ENCODE measurements around the gene FBXL15.
A peak's percentile ranks its signal among the peaks of the same experiment; 100 is the strongest.

Gene FBXL15

DNA sequence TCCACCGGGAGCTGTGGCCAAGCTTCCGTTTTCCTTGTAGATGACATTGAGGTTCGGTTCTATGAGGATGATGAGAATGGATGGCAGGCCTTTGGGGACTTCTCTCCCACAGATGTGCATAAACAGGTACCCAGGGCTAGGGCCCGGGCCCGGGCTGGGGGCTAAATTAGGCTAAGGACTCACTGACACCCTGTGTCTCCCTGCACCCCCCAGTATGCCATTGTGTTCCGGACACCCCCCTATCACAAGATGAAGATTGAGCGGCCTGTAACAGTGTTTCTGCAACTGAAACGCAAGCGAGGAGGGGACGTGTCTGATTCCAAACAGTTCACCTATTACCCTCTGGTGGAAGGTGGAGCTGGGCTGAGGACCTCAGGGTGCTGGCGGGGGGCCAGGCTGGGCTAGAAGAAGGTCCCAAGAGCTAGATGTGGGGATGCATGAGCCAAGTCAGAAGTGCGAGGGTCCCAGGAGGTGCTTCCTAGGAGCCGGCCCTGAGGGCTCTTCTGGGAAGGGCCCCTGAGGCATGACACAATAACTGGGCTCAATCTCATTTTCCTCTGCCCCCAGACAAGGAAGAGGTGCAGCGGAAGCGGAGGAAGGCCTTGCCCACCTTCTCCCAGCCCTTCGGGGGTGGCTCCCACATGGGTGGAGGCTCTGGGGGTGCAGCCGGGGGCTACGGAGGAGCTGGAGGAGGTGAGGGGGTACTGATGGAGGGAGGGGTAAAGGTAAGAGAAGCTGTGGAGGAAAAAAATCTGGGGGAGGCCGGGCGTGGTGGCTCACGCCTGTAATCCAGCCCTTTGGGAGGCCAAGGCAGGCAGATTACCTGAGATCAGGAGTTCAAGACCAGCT, 22.2 kb upstream of the FBXL15 start:
- DNase-seq, result no peak

DNA sequence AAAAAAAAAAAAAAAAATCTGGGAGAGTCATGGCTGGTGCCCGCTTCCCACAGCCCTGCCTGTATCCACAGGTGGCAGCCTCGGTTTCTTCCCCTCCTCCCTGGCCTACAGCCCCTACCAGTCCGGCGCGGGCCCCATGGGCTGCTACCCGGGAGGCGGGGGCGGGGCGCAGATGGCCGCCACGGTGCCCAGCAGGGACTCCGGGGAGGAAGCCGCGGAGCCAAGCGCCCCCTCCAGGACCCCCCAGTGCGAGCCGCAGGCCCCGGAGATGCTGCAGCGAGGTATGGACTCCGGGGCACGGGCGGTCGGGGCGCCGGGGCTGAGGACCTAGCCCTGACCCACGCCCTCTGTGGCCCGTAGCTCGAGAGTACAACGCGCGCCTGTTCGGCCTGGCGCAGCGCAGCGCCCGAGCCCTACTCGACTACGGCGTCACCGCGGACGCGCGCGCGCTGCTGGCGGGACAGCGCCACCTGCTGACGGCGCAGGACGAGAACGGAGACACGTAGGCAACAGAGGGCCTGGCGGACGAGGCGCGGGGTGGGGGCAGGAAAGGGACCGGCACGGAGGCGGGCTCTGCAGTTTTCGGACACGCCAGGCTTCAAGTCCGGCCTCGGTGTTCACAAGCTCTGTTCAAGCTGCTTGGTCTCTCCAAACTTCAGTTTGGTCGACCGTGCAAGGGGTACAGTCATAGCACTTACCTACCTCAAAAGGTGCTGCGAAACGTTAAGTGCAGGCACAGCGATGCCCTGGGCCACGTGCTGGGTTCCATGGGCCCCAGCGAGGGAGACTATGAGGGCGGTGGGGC, 21.2 kb upstream of the FBXL15 start:
- DNase-seq, result peak; percentile 52

DNA sequence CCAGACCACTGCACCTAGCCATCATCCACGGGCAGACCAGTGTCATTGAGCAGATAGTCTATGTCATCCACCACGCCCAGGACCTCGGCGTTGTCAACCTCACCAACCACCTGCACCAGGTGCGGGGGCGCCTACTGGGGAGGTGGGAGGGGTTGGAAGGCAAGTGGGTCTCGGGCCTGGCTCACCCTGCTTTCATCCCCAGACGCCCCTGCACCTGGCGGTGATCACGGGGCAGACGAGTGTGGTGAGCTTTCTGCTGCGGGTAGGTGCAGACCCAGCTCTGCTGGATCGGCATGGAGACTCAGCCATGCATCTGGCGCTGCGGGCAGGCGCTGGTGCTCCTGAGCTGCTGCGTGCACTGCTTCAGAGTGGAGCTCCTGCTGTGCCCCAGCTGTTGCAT, 20.6 kb upstream of the FBXL15 start:
- DNase-seq, result no peak

DNA sequence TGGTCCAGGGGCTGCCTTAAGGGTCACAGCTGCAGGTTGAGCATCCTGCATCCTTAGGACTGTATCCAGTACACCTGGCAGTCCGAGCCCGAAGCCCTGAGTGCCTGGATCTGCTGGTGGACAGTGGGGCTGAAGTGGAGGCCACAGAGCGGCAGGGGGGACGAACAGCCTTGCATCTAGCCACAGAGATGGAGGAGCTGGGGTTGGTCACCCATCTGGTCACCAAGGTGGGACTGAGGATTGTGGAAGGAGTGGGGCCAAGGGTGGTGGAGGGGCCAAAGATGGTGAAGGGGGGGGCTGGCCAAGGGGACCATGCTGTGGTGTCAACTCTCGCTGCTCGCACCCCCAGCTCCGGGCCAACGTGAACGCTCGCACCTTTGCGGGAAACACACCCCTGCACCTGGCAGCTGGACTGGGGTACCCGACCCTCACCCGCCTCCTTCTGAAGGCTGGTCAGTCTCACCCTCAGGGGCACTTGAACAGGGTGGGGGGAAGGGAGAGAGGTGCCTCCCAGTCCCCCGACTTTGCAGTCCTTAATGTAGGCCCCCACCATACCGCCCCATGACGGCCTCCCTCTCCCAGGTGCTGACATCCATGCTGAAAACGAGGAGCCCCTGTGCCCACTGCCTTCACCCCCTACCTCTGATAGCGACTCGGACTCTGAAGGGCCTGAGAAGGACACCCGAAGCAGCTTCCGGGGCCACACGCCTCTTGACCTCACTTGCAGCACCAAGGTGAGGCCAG, 19.9 kb upstream of the FBXL15 start:
- no peak for DNase-seq

DNA sequence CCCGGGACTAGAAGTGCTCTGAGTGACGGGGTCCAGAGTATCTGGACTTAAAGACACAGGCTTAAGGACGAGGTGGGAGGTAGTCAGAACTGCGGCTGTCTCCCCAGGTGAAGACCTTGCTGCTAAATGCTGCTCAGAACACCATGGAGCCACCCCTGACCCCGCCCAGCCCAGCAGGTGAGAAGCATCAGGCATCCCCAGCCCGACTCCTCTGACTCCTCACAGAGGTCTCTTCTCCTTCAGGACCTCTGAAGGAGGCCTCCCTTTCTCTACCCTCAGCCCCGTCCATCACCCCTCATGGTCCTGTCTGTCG, 19.3 kb upstream of the FBXL15 start:
- DNase-seq, result no peak

DNA sequence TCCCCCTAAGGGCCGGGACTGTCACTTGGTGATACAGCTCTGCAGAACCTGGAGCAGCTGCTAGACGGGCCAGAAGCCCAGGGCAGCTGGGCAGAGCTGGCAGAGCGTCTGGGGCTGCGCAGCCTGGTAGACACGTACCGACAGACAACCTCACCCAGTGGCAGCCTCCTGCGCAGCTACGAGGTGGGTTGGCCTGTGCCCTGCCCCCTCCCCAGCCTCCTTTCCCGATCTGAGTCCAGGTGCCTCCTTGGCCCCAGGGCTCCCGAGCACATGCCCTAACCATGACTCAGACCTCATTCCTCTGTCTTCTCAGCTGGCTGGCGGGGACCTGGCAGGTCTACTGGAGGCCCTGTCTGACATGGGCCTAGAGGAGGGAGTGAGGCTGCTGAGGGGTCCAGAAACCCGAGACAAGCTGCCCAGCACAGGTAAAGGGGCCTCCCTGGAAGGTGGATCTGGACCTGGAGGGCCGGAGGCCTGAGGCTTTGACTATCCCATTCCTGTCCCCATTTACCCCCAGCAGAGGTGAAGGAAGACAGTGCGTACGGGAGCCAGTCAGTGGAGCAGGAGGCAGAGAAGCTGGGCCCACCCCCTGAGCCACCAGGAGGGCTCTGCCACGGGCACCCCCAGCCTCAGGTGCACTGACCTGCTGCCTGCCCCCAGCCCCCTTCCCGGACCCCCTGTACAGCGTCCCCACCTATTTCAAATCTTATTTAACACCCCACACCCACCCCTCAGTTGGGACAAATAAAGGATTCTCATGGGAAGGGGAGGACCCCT, 18.7 kb upstream of the FBXL15 start:
- DNase-seq, result no peak

DNA sequence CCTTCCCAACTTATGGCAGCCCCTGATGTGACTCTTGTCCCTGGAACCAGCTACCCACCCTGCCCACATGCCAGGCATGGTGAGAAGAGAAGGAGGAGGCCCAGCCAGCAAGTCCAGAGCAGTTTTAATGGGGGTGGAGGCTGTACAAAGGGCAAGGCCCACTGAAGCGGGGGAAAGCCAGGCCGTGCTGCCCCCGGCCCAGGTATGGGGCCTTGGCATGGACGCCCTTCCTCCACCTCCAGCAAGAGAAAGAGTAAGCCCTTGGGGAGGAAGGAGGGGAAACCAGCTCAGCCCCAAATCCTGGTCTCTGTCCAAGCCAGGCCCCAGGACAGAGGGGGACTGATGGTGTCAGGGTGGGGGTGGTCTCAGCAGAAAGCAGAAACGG, 18.1 kb upstream of the FBXL15 start:
- DNase-seq, result no peak

DNA sequence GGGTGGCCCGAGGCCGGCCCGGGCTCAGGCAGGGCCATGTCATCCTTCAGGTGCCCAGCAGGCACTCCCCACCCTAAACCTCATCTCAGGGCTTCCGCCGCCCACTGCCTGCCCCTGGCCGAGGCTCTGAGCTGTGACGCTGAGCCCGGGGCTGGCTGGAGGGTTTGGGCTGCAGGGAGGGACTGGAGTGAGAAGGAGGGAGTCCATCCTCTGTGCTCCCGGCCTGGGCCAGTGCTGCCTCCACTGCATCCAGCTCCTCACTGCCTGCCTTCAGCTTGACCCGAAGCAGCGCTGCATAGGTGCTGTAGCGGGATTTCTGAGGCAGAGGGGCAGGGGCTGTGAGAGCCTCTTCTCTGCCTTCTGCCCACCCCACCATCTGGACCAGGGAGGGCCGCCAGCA, 17.5 kb upstream of the FBXL15 start:
- no peak for DNase-seq

DNA sequence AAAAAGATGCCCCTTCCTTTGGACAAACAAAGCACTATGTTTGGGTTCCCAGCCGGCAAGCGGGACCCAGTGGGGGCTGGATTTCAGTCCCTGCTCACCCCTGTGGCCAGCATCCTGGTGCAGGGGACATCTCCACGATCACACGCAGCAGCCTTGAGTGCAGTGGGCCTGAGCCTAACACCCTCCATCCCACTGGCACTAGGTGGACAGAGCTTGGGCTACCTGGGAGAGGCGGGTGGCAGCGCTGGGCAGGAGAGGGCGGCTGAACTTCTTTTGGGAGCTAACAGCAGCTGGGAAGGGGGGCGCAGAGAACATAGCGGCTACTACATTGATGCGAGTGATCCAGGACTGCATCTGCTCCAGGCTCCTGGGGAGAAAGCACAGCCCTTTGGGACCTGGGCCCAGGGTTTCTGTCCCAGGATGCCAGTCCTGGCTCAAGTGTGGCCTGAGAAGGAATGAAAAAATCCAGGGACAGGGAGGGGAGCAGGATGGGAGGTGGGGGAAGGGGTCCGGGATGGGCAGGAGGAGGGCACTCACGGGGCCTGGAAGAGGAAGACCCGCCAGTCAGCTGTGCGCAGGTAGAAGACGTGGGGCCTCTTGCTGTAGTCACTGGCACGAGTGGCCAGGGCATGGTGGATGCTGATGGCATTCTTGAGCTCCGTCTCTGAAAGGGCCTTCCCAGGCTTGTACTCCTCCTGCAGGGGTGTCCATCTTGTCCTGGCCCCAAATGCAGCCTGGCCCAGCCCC, 16.1 kb upstream of the FBXL15 start:
- DNase-seq, result no peak

DNA sequence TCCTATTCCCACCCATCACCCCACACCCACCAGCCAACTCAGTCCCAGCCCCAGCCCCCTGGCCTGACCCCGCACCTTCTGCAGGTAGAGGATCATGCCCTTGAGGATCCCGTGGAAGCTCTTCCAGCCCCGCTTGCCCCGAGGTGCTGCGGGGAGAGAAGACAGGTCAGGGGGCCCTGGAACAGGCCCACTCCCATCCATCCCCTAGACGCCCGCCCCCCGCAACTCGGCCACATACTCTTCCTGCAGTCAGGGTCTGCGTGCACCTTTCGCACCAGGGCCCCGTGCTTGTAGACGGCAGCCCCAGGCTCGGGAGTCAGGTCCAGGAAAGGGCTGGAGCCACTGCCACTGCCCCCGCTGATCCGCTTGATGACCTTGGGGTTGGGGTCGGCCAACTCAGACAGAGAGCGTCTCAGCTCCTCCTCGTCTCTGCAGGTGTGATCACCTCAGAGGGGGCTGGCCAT, 15.5 kb upstream of the FBXL15 start:
- no peak for DNase-seq

DNA sequence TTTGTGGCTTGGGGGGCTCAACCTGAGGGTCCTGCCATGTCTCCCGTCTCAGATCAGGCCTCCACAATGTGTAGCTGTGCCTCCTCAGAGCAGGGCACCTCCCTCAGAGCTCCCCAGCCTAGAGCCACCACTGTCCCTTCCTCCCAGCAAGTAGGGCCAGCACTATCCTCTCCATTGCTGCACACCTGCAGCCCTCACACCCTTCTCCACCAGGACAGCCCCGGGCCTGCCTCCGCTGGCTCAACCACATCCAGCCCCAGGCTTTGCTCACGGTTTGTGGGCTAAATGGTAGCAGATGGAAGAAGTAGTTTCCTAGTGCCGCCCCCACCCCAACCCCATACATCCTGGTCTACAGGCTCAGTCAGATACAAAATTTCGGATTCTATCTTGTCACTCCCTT, 15.0 kb upstream of the FBXL15 start:
- DNase-seq, result no peak

DNA sequence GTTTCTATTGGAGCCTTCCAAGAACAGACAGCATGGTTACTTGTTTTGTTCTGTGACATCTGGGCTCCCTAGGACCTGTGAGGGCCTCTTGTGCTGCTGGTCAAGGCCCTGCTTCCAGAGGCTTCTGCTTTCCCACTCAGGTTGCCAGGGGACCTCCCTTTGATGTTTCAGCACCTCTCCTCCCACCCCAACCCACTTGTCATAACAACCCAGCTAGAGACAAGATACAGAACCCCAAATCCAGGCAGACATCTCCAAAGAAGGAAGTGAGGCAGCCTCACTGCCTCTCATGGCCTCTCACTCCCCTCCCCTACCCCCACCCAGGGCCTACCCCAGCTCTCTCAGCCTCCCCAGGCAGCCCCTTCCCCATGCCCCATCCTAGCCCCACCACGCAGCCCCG, 13.8 kb upstream of the FBXL15 start:
- no peak for DNase-seq

DNA sequence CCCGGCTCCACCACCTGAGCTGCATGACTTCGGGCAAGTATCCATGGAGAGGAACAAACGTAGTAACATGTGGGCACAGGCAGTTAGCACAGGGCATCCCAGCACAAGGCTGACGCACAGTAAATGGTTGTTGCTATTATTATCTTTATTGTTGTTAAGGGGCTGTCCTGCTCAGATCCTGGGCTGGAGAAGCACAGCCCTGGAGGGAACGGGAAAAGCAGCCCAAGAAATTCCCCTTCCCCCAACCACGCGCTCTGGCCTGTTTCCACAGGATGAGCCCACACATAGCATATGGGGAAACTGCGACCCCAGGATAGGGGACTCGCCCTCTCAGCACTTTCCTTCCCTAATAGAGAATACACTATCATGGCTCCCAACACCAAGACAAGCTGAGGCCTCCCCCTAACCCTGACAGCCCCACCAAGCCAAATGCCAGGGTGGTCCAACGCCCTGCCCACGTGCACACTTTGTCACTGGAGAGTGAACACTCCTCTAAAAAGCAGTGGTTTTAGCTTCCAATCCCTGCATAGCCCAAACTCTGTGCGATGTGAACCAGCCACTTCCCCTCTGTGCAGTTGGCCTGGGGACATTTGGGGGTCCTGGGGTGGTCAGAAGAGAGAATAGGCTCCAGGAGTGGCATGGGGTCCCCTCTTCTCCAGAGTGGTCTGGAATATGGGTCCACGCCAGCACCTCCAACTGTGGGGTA, 13.1 kb upstream of the FBXL15 start:
- no peak for DNase-seq

DNA sequence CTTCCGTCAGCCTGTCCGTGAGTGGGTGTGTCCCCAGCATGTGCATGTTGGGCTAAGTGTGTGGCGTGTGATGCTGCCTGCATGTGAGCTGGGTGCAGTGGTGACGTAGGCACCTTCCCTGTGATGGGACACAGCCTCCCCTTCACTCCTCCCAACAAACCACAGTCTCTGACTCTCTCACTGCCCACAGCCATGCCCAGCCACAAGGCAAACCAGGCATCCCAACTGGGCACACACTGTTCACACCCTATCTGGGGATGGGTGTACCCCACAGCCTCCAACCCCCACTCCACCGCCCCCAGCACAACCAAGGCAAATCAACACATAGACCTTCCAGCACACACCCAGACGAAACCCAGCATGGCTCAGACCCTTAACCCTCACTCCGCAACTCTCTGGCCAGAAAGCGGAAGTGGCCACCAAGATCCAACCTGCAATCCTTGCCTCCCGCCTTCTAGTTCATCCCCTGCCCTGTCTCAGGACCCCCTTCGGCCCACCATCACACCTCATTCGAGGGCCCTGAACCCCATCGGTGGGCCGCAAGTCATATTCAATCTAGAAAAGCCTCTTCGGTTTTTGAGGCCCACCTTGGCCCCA, 12.4 kb upstream of the FBXL15 start:
- DNase-seq, result no peak

DNA sequence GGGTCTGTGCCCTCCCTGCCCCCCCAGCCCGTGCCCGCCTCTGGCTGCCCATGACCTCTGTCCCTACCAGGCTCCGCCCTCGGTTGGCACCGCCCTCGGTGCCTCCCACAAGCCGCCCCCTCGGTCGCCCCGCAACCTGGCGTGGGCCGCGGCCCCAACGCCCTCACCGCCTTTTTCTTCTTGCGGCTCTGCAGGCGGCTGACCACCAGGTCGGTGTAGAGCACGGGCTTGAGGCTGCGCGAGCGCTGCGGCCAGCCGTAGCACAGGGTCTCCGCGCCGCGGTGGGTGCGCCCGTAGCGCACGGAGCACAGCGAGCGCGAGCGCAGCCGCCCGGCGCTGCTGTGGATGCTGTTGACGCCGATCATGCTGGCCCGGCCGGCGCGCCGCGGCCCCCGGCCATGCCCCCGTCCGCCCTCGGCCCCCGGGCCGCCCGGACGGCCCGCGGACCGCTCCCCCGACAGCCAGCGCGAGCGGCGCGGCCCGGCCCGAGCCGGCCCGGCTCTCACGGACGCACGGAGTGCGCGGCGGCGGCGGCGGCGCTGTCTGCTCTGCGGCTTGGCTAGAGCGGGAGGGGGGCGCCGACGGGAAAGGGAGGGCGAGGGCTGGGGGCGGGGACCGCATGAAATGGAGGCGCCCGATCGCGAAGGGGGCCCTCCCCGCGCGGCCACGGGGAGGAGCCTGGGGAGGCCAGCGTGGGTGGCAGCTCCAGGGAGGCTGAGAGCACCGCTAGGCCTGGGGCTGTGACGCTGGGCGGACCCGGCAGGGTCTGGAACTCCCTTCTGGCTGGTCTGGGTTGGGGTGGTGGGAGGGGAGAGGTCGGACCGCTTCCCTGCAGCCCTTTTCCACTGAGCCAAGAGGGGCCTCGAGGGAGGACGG, 11.7 kb upstream of the FBXL15 start:
- DNase-seq, result no peak

DNA sequence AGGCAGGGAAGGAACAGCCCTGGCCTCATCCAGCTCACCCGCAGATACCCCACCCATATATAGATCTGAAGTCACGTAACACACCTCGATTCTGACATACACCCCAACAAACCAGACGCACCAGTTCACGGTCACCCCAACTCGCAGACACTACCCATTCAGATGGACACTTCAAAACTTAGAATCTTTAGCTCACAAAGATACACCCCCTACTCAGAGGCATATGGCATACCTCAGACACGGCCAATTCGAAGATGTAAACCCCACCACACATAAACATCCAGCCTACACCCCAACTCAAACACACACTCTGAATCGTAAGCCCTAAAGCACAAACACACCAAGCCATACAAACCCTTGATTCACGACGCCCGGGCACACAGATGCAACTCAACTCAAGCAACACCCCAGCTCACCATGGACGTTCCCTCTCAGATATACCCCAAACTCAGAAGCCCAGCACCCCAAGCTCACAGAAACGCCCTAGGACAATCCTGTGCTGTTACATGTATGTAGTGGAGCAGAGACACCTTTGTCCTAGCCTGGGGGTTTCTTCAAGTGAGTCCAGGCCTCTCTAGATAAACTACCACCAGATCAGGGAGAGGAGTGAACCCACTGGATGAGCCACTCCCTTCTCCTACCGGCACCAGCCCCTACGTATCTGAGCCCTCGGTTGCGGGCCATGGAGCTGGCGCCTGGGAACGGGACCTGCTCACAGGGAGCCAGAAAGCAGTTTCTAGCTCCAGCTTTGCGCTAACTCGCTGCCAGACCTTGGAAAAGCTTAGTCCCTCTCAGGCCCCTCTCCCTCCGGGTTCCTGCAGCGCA, 10.8 kb upstream of the FBXL15 start:
- no peak for DNase-seq

DNA sequence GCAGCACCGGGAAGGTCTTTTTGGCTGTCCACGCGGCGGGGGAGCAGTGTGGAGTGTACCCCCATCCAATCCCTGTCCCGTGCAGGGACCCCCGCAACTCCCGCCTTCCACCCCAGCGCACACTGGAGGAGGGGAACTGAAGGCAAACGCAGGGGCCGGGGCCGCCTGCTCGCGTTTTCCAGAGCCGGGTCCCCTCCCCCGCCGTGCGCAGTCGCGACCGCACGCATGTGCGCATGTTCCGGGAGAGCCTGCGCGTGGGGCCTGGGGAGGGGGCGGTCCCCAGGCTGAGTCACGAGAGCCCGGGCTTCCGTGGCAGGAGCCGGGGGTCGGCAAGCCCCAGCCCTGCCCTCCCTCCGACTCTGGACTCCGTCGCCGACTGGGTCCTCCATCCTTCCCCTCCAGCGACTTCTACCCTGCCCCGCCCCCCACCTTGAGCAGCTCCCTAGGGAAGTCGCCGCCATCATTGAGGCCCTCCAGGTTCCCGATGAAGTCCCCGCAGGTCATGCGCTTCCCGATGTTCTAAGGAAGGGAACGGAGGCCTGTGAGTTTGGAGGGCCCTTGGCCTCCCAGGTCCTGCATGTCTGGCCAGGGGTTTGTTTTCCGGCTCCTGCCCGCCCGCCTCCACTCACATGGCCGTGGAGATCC, 10.1 kb upstream of the FBXL15 start:
- no peak for DNase-seq
